IMR-90 (cell line): Measurements from ENCODE around the gene RUNX1. TPM values are rescaled to one million over a fixed set of nuclear protein-coding genes. Genes with fewer than 3 reads are reported as not detected.

Experiments
- ATAC-seq: fragments of 200-7000 bp; cut with Tn5 transposase; 2 replicates; pipeline ENCODE4 v1.9.1; 2020; ENCODE audit warnings: low read depth, mild to moderate bottlenecking, moderate library complexity
- BruUV-seq: library from RNA; stranded (reverse); fragments of 400-500 nt; replicated peaks from 2 replicates; lab custom pipeline; 2021; lab: Mats Ljungman, UMichigan
- CTCF ChIA-PET: fragments of 300-600 bp; formaldehyde crosslinking; extraction: SDS; loops from one replicate; lab custom pipeline; 2021; ENCODE audit warnings: antibody characterized with exemption; lab: Yijun Ruan, JAX
- POLR2A ChIA-PET: fragments of 300-600 bp; sonication (Branson Sonifier 250); formaldehyde crosslinking; loops from one replicate; lab custom pipeline; 2022; ENCODE audit warnings: antibody characterized with exemption; ENCODE audit not compliant: unreplicated experiment; lab: Charles Lee
- DNase-seq: peaks from one replicate; pipeline ENCODE4 v3.0.0; 2013
- H2AFZ ChIP-seq: replicated peaks from 2 replicates; pipeline ENCODE3; 2013; ENCODE audit warnings: low read length, mild to moderate bottlenecking; ENCODE audit not compliant: poor library complexity
- H2AK5ac ChIP-seq: 2 replicates; pipeline ENCODE4 v1.6.1; 2013; ENCODE audit warnings: low read depth, low read length, inconsistent platforms
- H2AK9ac ChIP-seq: replicated peaks from 2 replicates; pipeline ENCODE3; 2013; ENCODE audit warnings: mild to moderate bottlenecking, low read depth, low read length, moderate library complexity; ENCODE audit not compliant: poor library complexity
- H2BK120ac ChIP-seq: 2 replicates; pipeline ENCODE4 v1.6.1; 2013; ENCODE audit warnings: low read depth, low read length, inconsistent platforms
- H2BK15ac ChIP-seq: 3 replicates; pipeline ENCODE4 v1.6.1; 2013; ENCODE audit warnings: low read depth, low read length, inconsistent platforms
- H2BK20ac ChIP-seq: 2 replicates; pipeline ENCODE4 v1.6.1; 2013; ENCODE audit warnings: low read depth, mild to moderate bottlenecking, inconsistent platforms, low read length, moderate library complexity
- H2BK5ac ChIP-seq: 2 replicates; pipeline ENCODE4 v1.6.1; 2013; ENCODE audit warnings: mild to moderate bottlenecking, low read depth, low read length, inconsistent platforms; ENCODE audit not compliant: poor library complexity, severe bottlenecking
- H3K14ac ChIP-seq: replicated peaks from 2 replicates; pipeline ENCODE4 v1.6.1; 2013; ENCODE audit warnings: low read depth, low read length, inconsistent platforms
- H3K18ac ChIP-seq: 2 replicates; pipeline ENCODE4 v1.6.1; 2013; ENCODE audit warnings: low read depth, low read length, control low read depth
- H3K23ac ChIP-seq: 2 replicates; pipeline ENCODE4 v1.6.1; 2013; ENCODE audit warnings: low read depth, low read length, inconsistent platforms
- H3K27ac ChIP-seq: 2 replicates; pipeline ENCODE4 v1.5.1; 2013; ENCODE audit warnings: mild to moderate bottlenecking, control low read depth, low read length; ENCODE audit not compliant: insufficient read depth
- H3K27me3 ChIP-seq: 2 replicates; pipeline ENCODE4 v1.6.1; 2013; ENCODE audit warnings: low read length; ENCODE audit not compliant: control insufficient read depth, insufficient read depth
- H3K36me3 ChIP-seq: 2 replicates; pipeline ENCODE4 v1.6.1; 2013; ENCODE audit warnings: low read length, mixed read lengths; ENCODE audit not compliant: control insufficient read depth, insufficient read depth
- H3K4ac ChIP-seq: 2 replicates; pipeline ENCODE4 v1.6.1; 2013; ENCODE audit warnings: low read depth, low read length, inconsistent platforms
- H3K4me1 ChIP-seq: 2 replicates; pipeline ENCODE4 v1.6.1; 2013; ENCODE audit warnings: low read length, mixed read lengths; ENCODE audit not compliant: control insufficient read depth, insufficient read depth
- H3K4me2 ChIP-seq: 2 replicates; pipeline ENCODE4 v1.6.1; 2013; ENCODE audit warnings: low read depth, mild to moderate bottlenecking, control low read depth, low read length, moderate library complexity
- H3K4me3 ChIP-seq: 2 replicates; pipeline ENCODE4 v1.5.1; 2013; ENCODE audit warnings: low read depth, mild to moderate bottlenecking, control low read depth, low read length, moderate library complexity; ENCODE audit not compliant: insufficient read depth
- H3K56ac ChIP-seq: 2 replicates; pipeline ENCODE4 v1.6.1; 2013; ENCODE audit warnings: low read length, inconsistent platforms; ENCODE audit not compliant: insufficient read depth; ENCODE audit errors: extremely low read depth
- H3K79me1 ChIP-seq, 2 experiments: 2 replicates each; pipeline ENCODE4 v1.6.1; 2013; ENCODE audit warnings: low read length in 2 of 2, inconsistent platforms in 1 of 2, low read depth in 1 of 2
- H3K9ac ChIP-seq: 2 replicates; pipeline ENCODE4 v1.6.1; 2013; ENCODE audit warnings: low read depth, low read length, control low read depth
- H3K9me1 ChIP-seq: 2 replicates; pipeline ENCODE4 v1.6.1; 2013; ENCODE audit warnings: low read length, inconsistent platforms; ENCODE audit not compliant: insufficient read depth
- H3K9me3 ChIP-seq: 2 replicates; pipeline ENCODE4 v1.6.1; 2013; ENCODE audit warnings: low read length; ENCODE audit not compliant: control insufficient read depth, insufficient read depth
- H4K20me1 ChIP-seq: 2 replicates; pipeline ENCODE4 v1.6.1; 2013; ENCODE audit warnings: low read length, inconsistent platforms; ENCODE audit not compliant: insufficient read depth
- H4K5ac ChIP-seq: 2 replicates; pipeline ENCODE4 v1.6.1; 2013; ENCODE audit warnings: mild to moderate bottlenecking, low read depth, low read length, control low read depth
- H4K8ac ChIP-seq, 2 experiments: 2 replicates each; pipeline ENCODE4 v1.6.1; 2013; ENCODE audit warnings: low read depth in 2 of 2, low read length in 2 of 2, control low read depth in 1 of 2, inconsistent platforms in 1 of 2
- H4K91ac ChIP-seq: 2 replicates; pipeline ENCODE4 v1.6.1; 2013; ENCODE audit warnings: low read depth, low read length, inconsistent platforms; ENCODE audit not compliant: insufficient read depth
- BHLHE40 ChIP-seq: fragments of 150-350 bp; IDR thresholded peaks from 2 replicates; pipeline ENCODE4 v1.6.1; 2016; ENCODE audit warnings: mild to moderate bottlenecking, low read depth, low read length
- NFE2L2 ChIP-seq: fragments of 150-350 bp; IDR thresholded peaks from 2 replicates; pipeline ENCODE4 v1.6.1; 2016; ENCODE audit warnings: low read depth, mild to moderate bottlenecking, low read length
- RAD21 ChIP-seq: IDR thresholded peaks from 2 replicates; pipeline ENCODE4 v1.6.1; 2012; ENCODE audit warnings: low read length, improper control_type of control experiment
- RCOR1 ChIP-seq: IDR thresholded peaks from 2 replicates; pipeline ENCODE4 v1.6.1; 2012; ENCODE audit warnings: mild to moderate bottlenecking, low read length, improper control_type of control experiment; ENCODE audit not compliant: insufficient replicate concordance
- USF2 ChIP-seq: fragments of 150-350 bp; IDR thresholded peaks from 2 replicates; pipeline ENCODE4 v1.6.1; 2017; ENCODE audit warnings: mild to moderate bottlenecking, antibody characterized with exemption, low read length, low read depth
- WGBS, 2 experiments: methylation state at CpG; one replicate each; pipeline versions ENCODE4 v1.1.5 to v1.1.7; 2013; ENCODE audit warnings: missing lambda C conversion rate in 2 of 2; ENCODE audit not compliant: insufficient read length in 1 of 2; ENCODE audit errors: extremely low coverage in 2 of 2; 5-methylcytosine and 5-hydroxymethylcytosine counted together
- dilution Hi-C: fragments of 300-500 bp; cut with HindIII; formaldehyde crosslinking; loops from one replicate; pipeline ENCODE4 v1.14.3; 2018; ENCODE audit warnings: low sequenced_read_pairs; ENCODE audit not compliant: unreplicated experiment
- in situ Hi-C: fragments of 300-500 bp; cut with MboI; formaldehyde crosslinking; loops from 3 replicates; pipeline ENCODE4 v1.14.3; 2019; ENCODE audit warnings: low sequenced_read_pairs, inconsistent platforms, mixed read lengths
- intact Hi-C: fragments of 100-400 bp; cut with micrococcal nuclease; formaldehyde crosslinking; loops from 2 replicates; pipeline ENCODE4 v1.10.0; 2022
- polyA plus RNA-seq, 3 experiments: library from polyadenylated mRNA; depleted of rRNA; stranded (reverse); fragments of >200 nt; gene quantifications; 2 replicates each; pipeline ENCODE4 v1.2.3, GENCODE V29; 2012; ENCODE audit warnings: low replicate concordance in 1 of 3
- total RNA-seq: library from RNA; depleted of rRNA; stranded (reverse); fragments of >200 nt; gene quantifications from 2 replicates; pipeline ENCODE4 v1.2.3, GENCODE V29; 2012

RUNX1 gene
- total and polyA plus RNA-seq, 2 of the 4 experiments (the other 2 are of a cell fraction): 34.5 to 56.5 TPM

- DNase-seq: no peak
- H3K23ac ChIP-seq: no peak overlapping the region
- CTCF ChIA-PET: no interaction called here
These were observed 267.6 kb downstream of the RUNX1 start for GRCh38 chr21:34781526-34781925.

More at GRCh38 chr21:34781526-34781925, 267.6 kb downstream of the RUNX1 start:
- no peak overlapping the region for H3K18ac ChIP-seq
- no peaks in the 10 kb centered on the region for H4K20me1 ChIP-seq
- H3K9me3 ChIP-seq: no peaks in the 10 kb centered on the region
- peaks cover 7% of the 10 kb centered on the region; the same call in 1 of the 2 replicates for H3K9me1 ChIP-seq
- H3K4ac ChIP-seq: no peak overlapping the region
- no peak overlapping the region for H4K8ac ChIP-seq
- no peak overlapping the region for H2AFZ ChIP-seq
- no peak overlapping the region for H2AK5ac ChIP-seq
- dilution Hi-C loops: no loop called here
- 100% methylated on average over 1 of the region's 7 CpGs; no CpG with 5 or more reads in 1 of the 2 experiments for WGBS, 2 experiments
- no peaks in the 10 kb centered on the region for H3K79me1 ChIP-seq
- intact Hi-C loops: no loop called here
- no peak overlapping the region for H2BK15ac ChIP-seq
- POLR2A ChIA-PET: no interaction called here
- BruUV-seq: no TSS peak
- TF ChIP-seq BHLHE40 (no peak), USF2 (no peak), NFE2L2 (no peak), RCOR1 (no peak), RAD21 (no peak)
- H3K4me1 ChIP-seq: no peaks in the 10 kb centered on the region
- H2BK5ac ChIP-seq: no peak overlapping the region
- no peak overlapping the region for H3K27ac ChIP-seq
- no peaks in the 10 kb centered on the region for H3K36me3 ChIP-seq
- H4K91ac ChIP-seq: no peak overlapping the region
- H3K9ac ChIP-seq: no peak overlapping the region
- no peak overlapping the region for H2AK9ac ChIP-seq
- no peak overlapping the region for H2BK120ac ChIP-seq
- no peak overlapping the region for H4K5ac ChIP-seq
- no peak overlapping the region for H3K14ac ChIP-seq
- ATAC-seq: no peak
- H2BK20ac ChIP-seq: no peak overlapping the region
- no peaks in the 10 kb centered on the region for H3K27me3 ChIP-seq
- no peak overlapping the region for H3K4me3 ChIP-seq
- in situ Hi-C loops: no loop called here
- H3K4me2 ChIP-seq: no peak overlapping the region
- no peak overlapping the region for H3K56ac ChIP-seq
